Activated naive CD4-positive, alpha-beta T cell treated with anti-CD3 and anti-CD28 coated beads, Interleukin-2, amount 50 U/mL, for 24 hours (primary cell): ENCODE data around the gene DLG3.

Experiments
- H3K27ac Mint-ChIP-seq: one replicate; pipeline ENCODE4 v1.8.0; 2021; ENCODE audit warnings: mild to moderate bottlenecking, mixed read lengths
- H3K27me3 Mint-ChIP-seq: one replicate; pipeline ENCODE4 v1.8.0; 2021; ENCODE audit warnings: mixed read lengths
- H3K36me3 Mint-ChIP-seq: one replicate; pipeline ENCODE4 v1.8.0; 2021; ENCODE audit warnings: mixed read lengths
- H3K4me1 Mint-ChIP-seq: one replicate; pipeline ENCODE4 v1.8.0; 2021; ENCODE audit warnings: mixed read lengths
- H3K4me3 Mint-ChIP-seq: one replicate; pipeline ENCODE4 v1.8.0; 2021; ENCODE audit warnings: mild to moderate bottlenecking, mixed read lengths
- H3K9me3 Mint-ChIP-seq: one replicate; pipeline ENCODE4 v1.8.0; 2021; ENCODE audit warnings: mixed read lengths

Gene DLG3

GRCh38 chrX:70452143-70452733, 7.6 kb downstream of the DLG3 start:
- no peaks in the 10 kb centered on the region for H3K9me3 Mint-ChIP-seq
- H3K27me3 Mint-ChIP-seq, result no peaks in the 10 kb centered on the region
- no peaks in the 10 kb centered on the region for H3K36me3 Mint-ChIP-seq
- H3K4me1 Mint-ChIP-seq, result peaks cover 38% of the 10 kb centered on the region
- H3K4me3 Mint-ChIP-seq, result peak overlapping the region; percentile 94
- peak overlapping the region; percentile 91 for H3K27ac Mint-ChIP-seq

- peak overlapping the region; percentile 70 for H3K27ac Mint-ChIP-seq
- no peaks in the 10 kb centered on the region for H3K27me3 Mint-ChIP-seq
- peak overlapping the region; percentile 55 for H3K4me3 Mint-ChIP-seq
- H3K9me3 Mint-ChIP-seq, result no peaks in the 10 kb centered on the region
- no peaks in the 10 kb centered on the region for H3K36me3 Mint-ChIP-seq
- peaks cover 38% of the 10 kb centered on the region for H3K4me1 Mint-ChIP-seq
Observed at GRCh38 chrX:70453024-70453618, 8.5 kb downstream of the DLG3 start.

DNA sequence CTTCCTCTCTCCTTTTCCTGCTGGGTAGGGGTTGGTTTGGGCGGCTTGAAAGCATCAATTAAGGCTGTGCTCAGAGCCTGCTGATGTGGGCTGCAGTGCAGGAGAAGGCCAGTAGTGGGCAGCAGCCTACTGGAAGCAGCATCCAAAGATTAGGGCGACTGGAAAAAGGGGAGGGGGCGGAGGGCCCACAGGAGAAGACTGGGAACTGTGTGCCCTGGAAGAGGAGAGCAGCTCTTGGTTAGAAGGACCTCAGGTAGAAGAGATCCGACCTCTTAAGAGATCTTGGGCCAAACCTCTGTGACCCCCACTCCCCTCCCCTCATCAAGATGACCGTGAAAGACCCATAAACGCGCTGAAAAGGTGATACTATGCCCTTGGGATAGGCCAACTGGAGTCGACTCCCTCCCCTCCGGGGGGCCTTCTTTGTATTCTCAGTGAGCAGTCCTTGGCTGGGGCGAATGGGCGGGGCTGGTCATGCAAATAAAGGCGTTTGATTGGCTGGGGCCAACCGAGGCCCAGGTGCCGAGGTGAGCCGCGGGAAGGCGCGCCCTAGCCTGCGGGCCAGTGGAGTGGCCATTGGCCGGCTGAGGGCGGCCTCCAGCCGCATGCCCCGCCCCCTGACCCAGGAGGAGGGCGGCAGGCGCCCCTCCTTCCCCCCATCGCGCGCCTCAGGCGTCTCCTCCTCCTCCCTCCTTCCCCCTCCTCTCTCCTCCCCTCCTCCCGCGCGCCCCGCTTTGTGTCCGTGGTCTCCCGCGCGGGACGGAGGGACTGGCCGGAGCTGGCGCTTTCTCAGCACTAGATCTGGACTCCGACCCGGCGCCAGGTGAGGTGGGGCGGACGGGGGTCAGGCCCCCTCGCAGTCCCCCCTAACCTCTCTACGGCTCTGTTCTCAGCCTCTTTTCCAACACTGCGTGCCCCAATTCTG, 10.1 kb downstream of the DLG3 start:
- H3K4me3 Mint-ChIP-seq, result peak overlapping the region; percentile 84
- H3K36me3 Mint-ChIP-seq, result no peaks in the 10 kb centered on the region
- H3K27ac Mint-ChIP-seq, result peak overlapping the region; percentile 83
- H3K9me3 Mint-ChIP-seq, result no peaks in the 10 kb centered on the region
- H3K4me1 Mint-ChIP-seq, result peaks cover 38% of the 10 kb centered on the region
- no peaks in the 10 kb centered on the region for H3K27me3 Mint-ChIP-seq

DNA sequence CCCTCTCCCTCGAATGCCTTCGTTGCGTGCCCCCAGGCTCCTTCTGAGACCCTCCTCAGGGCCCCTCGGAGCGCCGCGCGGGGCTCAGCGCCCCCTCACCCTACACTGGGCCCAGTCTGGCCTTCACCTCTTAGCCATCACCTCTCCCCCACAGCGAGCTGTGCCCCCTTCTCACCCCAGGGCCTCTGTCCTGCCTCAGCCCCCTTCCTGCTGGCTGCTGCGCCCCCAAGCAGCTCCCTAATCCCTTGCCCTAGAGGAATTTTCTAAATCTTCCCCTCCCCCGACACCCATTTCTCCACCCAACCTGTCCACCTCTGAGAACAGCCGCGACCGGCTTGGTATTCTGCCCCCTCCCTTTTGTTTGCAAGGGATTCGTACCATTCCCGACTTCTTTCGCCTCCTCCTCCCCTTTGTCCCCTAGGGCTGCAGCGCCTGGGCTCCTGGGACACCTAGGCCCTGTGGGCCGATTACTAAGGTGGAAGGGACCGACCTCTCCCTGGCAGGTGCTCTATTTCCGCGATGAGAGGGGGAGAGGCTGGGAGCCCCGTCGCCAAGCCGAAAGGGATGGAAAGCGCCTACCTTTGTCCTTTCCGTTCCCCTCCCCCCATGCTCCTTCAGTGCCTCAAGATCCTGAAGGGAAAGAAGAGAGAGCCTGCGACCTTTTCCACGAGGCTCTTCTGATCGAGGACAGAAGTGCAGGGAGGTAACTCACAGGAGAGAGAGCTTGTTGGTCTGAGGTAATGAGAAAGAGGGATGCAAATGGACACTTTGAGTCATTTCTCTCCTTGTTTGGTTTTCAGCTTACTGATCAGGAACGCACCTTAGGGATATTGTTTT, 10.9 kb downstream of the DLG3 start:
- H3K4me3 Mint-ChIP-seq, result peak overlapping the region; percentile 84
- H3K27me3 Mint-ChIP-seq, result no peaks in the 10 kb centered on the region
- peaks cover 38% of the 10 kb centered on the region for H3K4me1 Mint-ChIP-seq
- peak overlapping the region; percentile 84 for H3K27ac Mint-ChIP-seq
- H3K36me3 Mint-ChIP-seq, result no peaks in the 10 kb centered on the region
- H3K9me3 Mint-ChIP-seq, result no peaks in the 10 kb centered on the region

DNA sequence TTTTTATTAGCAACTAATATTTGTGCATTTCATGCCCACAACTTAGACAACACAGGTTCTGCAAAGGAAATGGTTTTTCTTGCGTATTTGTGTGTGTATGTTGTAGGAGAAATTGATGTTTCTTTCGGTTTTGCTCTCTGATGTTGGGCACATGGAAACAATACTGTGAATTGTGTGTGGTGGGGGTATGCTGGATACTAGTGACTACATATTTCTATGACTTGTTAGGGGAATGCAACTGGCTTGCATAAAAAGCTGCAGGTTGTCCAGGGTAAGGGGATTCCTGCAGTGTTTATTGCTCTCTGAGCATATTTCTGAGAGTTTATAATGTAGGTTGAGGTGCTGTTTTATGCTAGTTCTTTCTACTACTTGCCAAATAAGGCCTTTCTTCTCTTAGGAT, 11.6 kb downstream of the DLG3 start:
- Mint-ChIP-seq H3K4me3 (peak overlapping the region; percentile 84), H3K27ac (peak overlapping the region; percentile 84), H3K27me3 (no peaks in the 10 kb centered on the region), H3K9me3 (no peaks in the 10 kb centered on the region), H3K4me1 (peaks cover 38% of the 10 kb centered on the region), H3K36me3 (no peaks in the 10 kb centered on the region)

- no peak overlapping the region for H3K27ac Mint-ChIP-seq
- no peaks in the 10 kb centered on the region for H3K9me3 Mint-ChIP-seq
- peaks cover 12% of the 10 kb centered on the region for H3K4me1 Mint-ChIP-seq
- no peaks in the 10 kb centered on the region for H3K36me3 Mint-ChIP-seq
- no peaks in the 10 kb centered on the region for H3K27me3 Mint-ChIP-seq
- H3K4me3 Mint-ChIP-seq, result no peak overlapping the region
Observed at GRCh38 chrX:70461026-70461425, 16.4 kb downstream of the DLG3 start.

DNA sequence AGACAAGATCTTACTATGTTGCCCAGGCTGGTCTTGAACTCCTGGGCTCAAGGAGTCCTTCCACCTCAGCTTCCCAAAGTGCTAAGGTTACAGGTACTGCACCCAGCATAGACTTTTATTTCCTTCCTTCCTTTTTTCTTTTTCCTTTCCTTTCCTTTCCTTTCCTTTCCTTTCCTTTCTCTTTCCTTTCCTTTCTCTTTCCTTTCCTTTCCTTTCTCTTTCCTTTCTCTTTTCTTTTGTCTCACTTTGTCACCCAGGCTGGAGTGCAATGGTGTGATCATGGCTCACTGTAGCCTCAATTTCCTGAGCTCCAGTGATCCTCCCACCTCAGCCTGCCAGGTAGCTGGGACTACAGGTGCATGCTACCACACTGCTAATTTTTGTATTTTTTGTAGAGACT, 19.4 kb downstream of the DLG3 start:
- Mint-ChIP-seq H3K27ac (no peak overlapping the region), H3K9me3 (no peaks in the 10 kb centered on the region), H3K4me3 (no peak overlapping the region), H3K36me3 (peaks cover 3% of the 10 kb centered on the region), H3K27me3 (no peaks in the 10 kb centered on the region), H3K4me1 (no peaks in the 10 kb centered on the region)

- no peaks in the 10 kb centered on the region for H3K27me3 Mint-ChIP-seq
- H3K9me3 Mint-ChIP-seq, result no peaks in the 10 kb centered on the region
- no peak overlapping the region for H3K4me3 Mint-ChIP-seq
- H3K4me1 Mint-ChIP-seq, result peaks cover 13% of the 10 kb centered on the region
- no peak overlapping the region for H3K27ac Mint-ChIP-seq
- H3K36me3 Mint-ChIP-seq, result peaks cover 8% of the 10 kb centered on the region
Observed at GRCh38 chrX:70466968-70467367, 22.3 kb downstream of the DLG3 start.

- Mint-ChIP-seq H3K4me3 (no peak overlapping the region), H3K9me3 (no peaks in the 10 kb centered on the region), H3K27ac (no peak overlapping the region), H3K36me3 (peaks cover 8% of the 10 kb centered on the region), H3K27me3 (no peaks in the 10 kb centered on the region), H3K4me1 (peaks cover 13% of the 10 kb centered on the region)
Observed at GRCh38 chrX:70468709-70469108, 24.1 kb downstream of the DLG3 start.

- H3K27me3 Mint-ChIP-seq, result no peaks in the 10 kb centered on the region
- no peaks in the 10 kb centered on the region for H3K9me3 Mint-ChIP-seq
- peaks cover 12% of the 10 kb centered on the region for H3K36me3 Mint-ChIP-seq
- no peak overlapping the region for H3K4me3 Mint-ChIP-seq
- H3K27ac Mint-ChIP-seq, result no peak overlapping the region
- H3K4me1 Mint-ChIP-seq, result peaks cover 13% of the 10 kb centered on the region
Observed at GRCh38 chrX:70470850-70471289, 26.2 kb downstream of the DLG3 start.

DNA sequence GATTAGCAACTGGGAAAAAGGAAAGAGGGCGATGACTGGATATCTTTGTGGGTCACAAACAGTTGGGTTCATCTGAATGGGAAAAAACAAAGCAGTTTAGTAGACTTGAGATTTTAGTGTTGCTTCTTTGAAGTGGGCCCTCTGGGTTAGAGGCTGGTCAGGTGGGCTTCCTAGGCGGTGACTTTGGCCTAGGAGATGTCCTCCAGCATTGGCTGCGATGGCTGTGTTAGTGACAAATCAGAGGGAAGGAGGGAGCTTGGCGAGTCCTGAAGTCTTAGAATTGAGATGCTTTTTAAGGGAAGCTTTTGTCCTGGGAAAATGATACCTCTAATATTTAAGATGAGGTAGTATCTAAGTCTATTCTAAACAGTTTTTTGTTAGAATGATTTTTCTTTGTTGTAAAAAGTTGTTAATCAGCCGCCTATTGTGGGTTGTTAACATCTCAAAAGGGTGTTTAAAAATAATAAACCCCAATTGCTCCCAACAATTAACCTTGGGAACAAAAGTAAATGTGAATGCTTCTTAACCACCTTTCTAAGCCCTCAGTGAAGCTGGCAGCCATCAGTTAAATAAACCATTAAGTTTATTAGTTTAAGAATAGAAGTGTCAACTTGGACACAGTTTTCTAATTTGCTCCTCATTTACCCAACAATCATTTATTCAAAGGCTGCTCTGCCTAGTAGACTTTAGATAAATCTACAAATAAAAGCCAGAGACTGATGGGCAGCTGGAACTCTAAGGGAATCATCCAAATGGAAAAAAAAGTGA, 31.7 kb downstream of the DLG3 start:
- Mint-ChIP-seq H3K27ac (no peak overlapping the region), H3K27me3 (no peaks in the 10 kb centered on the region), H3K9me3 (no peaks in the 10 kb centered on the region), H3K36me3 (peaks cover 4% of the 10 kb centered on the region), H3K4me1 (peaks cover 5% of the 10 kb centered on the region), H3K4me3 (no peak overlapping the region)

DNA sequence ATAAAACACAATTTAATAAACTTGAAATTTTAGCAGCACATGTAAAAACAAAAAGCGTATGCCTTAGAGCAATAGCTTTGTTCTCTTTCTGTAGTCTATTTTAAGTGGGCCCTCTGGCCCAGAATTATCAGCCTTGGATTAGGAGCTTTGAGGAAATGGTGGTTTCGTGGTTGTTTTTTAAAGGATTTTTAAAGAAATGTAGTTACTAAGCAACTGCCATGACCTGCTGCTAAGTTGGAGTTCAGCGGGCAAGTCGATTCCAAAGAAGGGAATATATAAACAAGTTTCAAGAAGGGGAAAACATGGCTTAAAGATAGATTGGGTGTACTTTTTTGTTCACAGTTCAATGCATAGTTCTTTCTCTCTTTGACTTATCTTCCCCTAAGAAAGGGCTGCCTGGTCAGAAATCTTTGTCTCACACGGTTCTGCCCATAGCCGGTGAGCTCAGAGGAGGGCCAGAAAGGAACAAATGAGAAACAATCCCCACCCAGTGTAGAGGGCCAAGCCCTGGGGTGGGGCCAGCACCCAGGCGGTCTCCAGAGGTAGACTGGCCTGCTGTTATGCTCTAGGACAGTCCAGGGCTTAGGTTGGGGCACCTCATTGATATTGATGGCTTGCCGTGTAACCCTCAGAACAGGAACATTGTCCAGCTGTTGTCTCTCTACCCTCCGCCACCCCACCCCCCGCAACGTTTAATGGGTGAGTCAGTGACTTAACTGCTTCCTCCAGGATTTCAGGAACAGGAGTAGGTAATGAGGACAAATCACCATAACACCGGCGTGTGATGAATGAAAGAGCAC, 32.5 kb downstream of the DLG3 start:
- Mint-ChIP-seq H3K4me1 (no peaks in the 10 kb centered on the region), H3K4me3 (no peak overlapping the region), H3K9me3 (no peaks in the 10 kb centered on the region), H3K36me3 (peaks cover 7% of the 10 kb centered on the region), H3K27ac (no peak overlapping the region), H3K27me3 (no peaks in the 10 kb centered on the region)

- Mint-ChIP-seq H3K4me3 (no peak overlapping the region), H3K27ac (no peak overlapping the region), H3K27me3 (no peaks in the 10 kb centered on the region), H3K9me3 (no peaks in the 10 kb centered on the region), H3K36me3 (peaks cover 7% of the 10 kb centered on the region), H3K4me1 (no peaks in the 10 kb centered on the region)
Observed at GRCh38 chrX:70477734-70478075, 33.1 kb downstream of the DLG3 start.

GRCh38 chrX:70478526-70479245, 34.1 kb downstream of the DLG3 start:
- H3K4me3 Mint-ChIP-seq, result no peak overlapping the region
- peaks cover 7% of the 10 kb centered on the region for H3K36me3 Mint-ChIP-seq
- H3K4me1 Mint-ChIP-seq, result no peaks in the 10 kb centered on the region
- H3K27ac Mint-ChIP-seq, result no peak overlapping the region
- H3K9me3 Mint-ChIP-seq, result no peaks in the 10 kb centered on the region
- H3K27me3 Mint-ChIP-seq, result no peaks in the 10 kb centered on the region
